IPS-18a (cell line): Measurements from ENCODE around the gene TINAGL1.

Experiments used
- H3K27ac ChIP-seq: one replicate; pipeline ENCODE4 v1.5.1; 2013; ENCODE audit warnings: low read length
- H3K27me3 ChIP-seq: one replicate; pipeline ENCODE4 v1.6.1; 2013; ENCODE audit warnings: mild to moderate bottlenecking, low read length; ENCODE audit not compliant: control insufficient read depth, insufficient read depth
- H3K36me3 ChIP-seq: one replicate; pipeline ENCODE4 v1.6.1; 2013; ENCODE audit warnings: low read depth, low read length; ENCODE audit not compliant: control insufficient read depth
- H3K4me1 ChIP-seq: one replicate; pipeline ENCODE4 v1.6.1; 2013; ENCODE audit warnings: low read depth, low read length; ENCODE audit not compliant: control insufficient read depth
- H3K4me3 ChIP-seq: one replicate; pipeline ENCODE4 v1.5.1; 2013; ENCODE audit warnings: low read length
- H3K9ac ChIP-seq: one replicate; pipeline ENCODE4 v1.6.1; 2013; ENCODE audit warnings: mild to moderate bottlenecking, low read length, moderate library complexity
- H3K9me3 ChIP-seq: one replicate; pipeline ENCODE4 v1.6.1; 2013; ENCODE audit warnings: low read depth, low read length; ENCODE audit not compliant: control insufficient read depth

TINAGL1 gene

DNA sequence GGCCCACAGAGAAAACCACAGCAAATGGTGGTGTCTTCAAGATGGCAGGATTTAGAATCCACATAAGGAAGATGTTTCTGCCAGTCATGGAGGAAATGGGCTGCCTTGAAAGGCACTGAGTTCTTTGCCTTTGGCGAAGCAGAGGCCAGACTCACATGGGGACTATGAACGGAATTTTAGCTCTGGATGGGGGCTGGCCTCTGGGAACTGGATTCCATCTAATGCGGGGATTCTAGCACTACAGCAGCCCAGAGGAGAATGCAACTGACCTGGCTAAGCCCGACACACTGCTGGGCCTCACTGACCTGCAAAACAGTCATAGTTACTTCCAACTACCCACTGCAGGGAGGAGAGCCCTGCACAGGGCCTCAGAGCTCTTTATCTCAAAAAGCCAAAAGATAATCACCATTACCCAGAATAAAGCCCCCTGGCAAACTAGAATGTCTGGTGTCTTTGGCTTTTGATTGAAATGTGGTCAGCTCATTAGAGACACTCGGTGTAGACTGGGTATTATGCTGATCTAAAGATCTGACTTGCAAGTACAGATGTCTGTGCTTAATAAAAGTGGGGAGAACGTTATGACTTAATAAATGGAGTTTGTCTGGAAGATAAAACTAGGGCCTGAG lies 52.7 kb downstream of the TINAGL1 start:
- no peaks in the 10 kb centered on the region for H3K4me1 ChIP-seq
- peaks cover 29% of the 10 kb centered on the region for H3K36me3 ChIP-seq
- H3K9me3 ChIP-seq, result no peaks in the 10 kb centered on the region
- no peak overlapping the region for H3K4me3 ChIP-seq
- H3K9ac ChIP-seq, result no peak overlapping the region
- no peaks in the 10 kb centered on the region for H3K27me3 ChIP-seq
- H3K27ac ChIP-seq, result no peak overlapping the region

DNA sequence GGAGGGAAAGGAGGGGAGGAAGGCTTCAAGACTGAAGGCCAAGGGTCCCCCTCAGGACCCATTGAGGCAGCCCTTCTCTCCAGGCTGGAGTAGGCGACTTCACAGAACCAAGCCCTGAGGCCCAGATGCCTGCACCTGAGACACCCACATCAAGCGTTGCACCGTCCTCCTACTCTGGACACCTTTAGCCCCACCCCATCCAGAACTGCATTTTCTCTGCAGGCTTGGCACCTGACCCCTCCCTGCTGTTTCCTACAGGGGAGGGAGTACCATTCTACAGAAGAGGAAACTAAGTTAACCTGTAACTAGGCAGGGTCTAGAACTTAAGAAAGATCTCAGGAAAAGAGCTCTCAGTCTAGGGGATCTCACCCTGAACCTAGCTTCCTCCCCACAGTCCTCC lies 56.3 kb downstream of the TINAGL1 start:
- Histone ChIP-seq H3K36me3 (peaks cover 29% of the 10 kb centered on the region), H3K9ac (no peak overlapping the region), H3K4me1 (no peaks in the 10 kb centered on the region), H3K27ac (no peak overlapping the region), H3K27me3 (no peaks in the 10 kb centered on the region), H3K9me3 (no peaks in the 10 kb centered on the region), H3K4me3 (no peak overlapping the region)

DNA sequence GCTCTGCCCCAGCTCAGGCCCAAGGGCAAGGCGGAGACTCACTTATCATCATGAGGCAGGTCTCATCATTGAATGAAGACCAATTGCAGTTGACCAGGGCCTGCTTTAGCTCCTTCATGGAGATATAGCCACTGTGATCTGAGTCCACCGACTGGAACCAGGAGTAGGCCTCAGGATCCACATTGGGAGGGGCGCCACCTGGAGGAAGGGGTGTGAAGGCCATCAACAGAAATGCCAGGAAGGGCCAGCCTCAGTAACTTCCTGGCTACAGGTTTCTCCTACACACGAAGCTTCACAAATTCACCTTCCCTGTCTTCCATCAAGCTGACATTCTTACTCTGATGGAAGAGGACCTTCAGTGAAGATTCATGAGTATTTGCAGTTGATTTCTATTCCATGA lies 56.8 kb downstream of the TINAGL1 start:
- Histone ChIP-seq H3K4me1 (no peaks in the 10 kb centered on the region), H3K9me3 (no peaks in the 10 kb centered on the region), H3K4me3 (no peak overlapping the region), H3K27ac (no peak overlapping the region), H3K36me3 (peaks cover 27% of the 10 kb centered on the region), H3K27me3 (no peaks in the 10 kb centered on the region), H3K9ac (no peak overlapping the region)
